Neutrophil (primary cell): ENCODE data around the gene GLE1.

Experiments
- H3K27ac ChIP-seq: fragments of 200-600 bp; sonication (generic); 2 replicates; pipeline ENCODE4 v1.5.1; 2016; ENCODE audit warnings: mild to moderate bottlenecking, moderate library complexity
- H3K27me3 ChIP-seq: fragments of 200-600 bp; sonication (generic); 2 replicates; pipeline ENCODE4 v1.6.0; 2016; ENCODE audit warnings: mild to moderate bottlenecking
- H3K36me3 ChIP-seq: fragments of 200-600 bp; sonication (generic); 2 replicates; pipeline ENCODE4 v1.5.1; 2017
- H3K4me1 ChIP-seq, 2 experiments: fragments of 200-600 bp in 1 of 2; sonication (generic) in 1 of 2; 1 replicate in 1 of 2; 2 replicates in 1 of 2; pipeline versions ENCODE4 v1.5.1 to v1.6.1; 2013 to 2016; ENCODE audit warnings: low read depth in 1 of 2, low read length in 1 of 2, mild to moderate bottlenecking in 1 of 2, moderate library complexity in 1 of 2; ENCODE audit not compliant: control insufficient read depth in 1 of 2, insufficient read depth in 1 of 2
- H3K4me3 ChIP-seq, 2 experiments: fragments of 200-600 bp in 1 of 2; sonication (generic) in 1 of 2; 1 replicate in 1 of 2; 2 replicates in 1 of 2; pipeline ENCODE4 v1.5.1; 2013 to 2016; ENCODE audit warnings: low read depth in 1 of 2, low read length in 1 of 2, mild to moderate bottlenecking in 1 of 2, moderate library complexity in 1 of 2
- H3K9me3 ChIP-seq: fragments of 200-600 bp; sonication (generic); 2 replicates; pipeline ENCODE4 v1.5.1; 2016
- TF ChIP-seq, protein P1 (sequence below): fragments of 200-600 bp; sonication (generic); IDR thresholded peaks from 2 replicates; pipeline ENCODE4 v1.5.1; 2016; ENCODE audit warnings: antibody characterized with exemption

GLE1 gene

DNA sequence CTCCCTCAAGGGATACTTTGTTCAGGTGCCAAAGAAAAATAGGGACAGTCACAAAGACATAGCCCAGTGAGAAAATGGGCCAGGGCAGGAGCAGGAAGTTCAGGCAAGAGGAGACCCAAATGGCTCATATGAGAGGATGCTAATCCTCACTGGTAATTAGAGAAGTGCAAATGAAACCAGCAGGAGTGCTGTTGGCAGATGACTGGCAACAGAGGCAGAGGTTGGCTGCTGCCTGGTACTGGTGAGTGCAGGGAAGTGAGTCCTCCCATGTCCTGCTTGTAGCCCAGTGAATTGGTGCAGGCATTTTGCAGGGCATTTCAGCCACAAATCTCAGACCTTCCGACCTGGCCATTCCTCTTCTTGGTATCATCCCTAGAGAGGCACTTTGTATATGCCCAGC lies 25.3 kb upstream of the GLE1 start:
- no peak overlapping the region for H3K4me3 ChIP-seq
- TF ChIP-seq, protein P1, sequence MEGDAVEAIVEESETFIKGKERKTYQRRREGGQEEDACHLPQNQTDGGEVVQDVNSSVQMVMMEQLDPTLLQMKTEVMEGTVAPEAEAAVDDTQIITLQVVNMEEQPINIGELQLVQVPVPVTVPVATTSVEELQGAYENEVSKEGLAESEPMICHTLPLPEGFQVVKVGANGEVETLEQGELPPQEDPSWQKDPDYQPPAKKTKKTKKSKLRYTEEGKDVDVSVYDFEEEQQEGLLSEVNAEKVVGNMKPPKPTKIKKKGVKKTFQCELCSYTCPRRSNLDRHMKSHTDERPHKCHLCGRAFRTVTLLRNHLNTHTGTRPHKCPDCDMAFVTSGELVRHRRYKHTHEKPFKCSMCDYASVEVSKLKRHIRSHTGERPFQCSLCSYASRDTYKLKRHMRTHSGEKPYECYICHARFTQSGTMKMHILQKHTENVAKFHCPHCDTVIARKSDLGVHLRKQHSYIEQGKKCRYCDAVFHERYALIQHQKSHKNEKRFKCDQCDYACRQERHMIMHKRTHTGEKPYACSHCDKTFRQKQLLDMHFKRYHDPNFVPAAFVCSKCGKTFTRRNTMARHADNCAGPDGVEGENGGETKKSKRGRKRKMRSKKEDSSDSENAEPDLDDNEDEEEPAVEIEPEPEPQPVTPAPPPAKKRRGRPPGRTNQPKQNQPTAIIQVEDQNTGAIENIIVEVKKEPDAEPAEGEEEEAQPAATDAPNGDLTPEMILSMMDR, result no peak
- H3K4me1 ChIP-seq, result no peaks in the 10 kb centered on the region
- H3K9me3 ChIP-seq, result no peaks in the 10 kb centered on the region
- peaks cover 84% of the 10 kb centered on the region for H3K36me3 ChIP-seq
- H3K27ac ChIP-seq, result no peak overlapping the region
- no peaks in the 10 kb centered on the region for H3K27me3 ChIP-seq

DNA sequence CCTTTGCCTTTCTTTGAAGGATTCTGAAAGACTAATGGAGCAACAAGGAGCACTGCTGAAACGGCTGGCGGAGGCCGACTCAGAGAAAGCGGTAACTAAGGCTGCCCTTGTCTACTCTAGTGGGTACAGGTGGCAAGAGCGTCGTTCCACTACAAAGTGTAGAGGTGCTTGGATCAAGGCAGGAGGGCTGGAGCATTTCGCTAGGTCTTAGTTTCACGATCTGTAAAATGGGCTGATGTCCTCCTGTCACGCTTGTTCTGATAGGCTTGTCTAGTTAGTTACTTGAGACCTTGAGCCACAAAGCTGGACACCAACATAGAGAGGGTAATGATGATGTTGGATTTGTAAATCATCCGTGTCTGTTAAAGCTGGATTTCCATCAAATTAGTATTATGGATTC lies 23.0 kb upstream of the GLE1 start:
- Histone ChIP-seq H3K4me3 (no peak overlapping the region), H3K9me3 (no peaks in the 10 kb centered on the region), H3K36me3 (peaks cover 88% of the 10 kb centered on the region), H3K4me1 (no peaks in the 10 kb centered on the region), H3K27ac (no peak overlapping the region), H3K27me3 (no peaks in the 10 kb centered on the region)
- TF ChIP-seq, protein P1, result no peak

DNA sequence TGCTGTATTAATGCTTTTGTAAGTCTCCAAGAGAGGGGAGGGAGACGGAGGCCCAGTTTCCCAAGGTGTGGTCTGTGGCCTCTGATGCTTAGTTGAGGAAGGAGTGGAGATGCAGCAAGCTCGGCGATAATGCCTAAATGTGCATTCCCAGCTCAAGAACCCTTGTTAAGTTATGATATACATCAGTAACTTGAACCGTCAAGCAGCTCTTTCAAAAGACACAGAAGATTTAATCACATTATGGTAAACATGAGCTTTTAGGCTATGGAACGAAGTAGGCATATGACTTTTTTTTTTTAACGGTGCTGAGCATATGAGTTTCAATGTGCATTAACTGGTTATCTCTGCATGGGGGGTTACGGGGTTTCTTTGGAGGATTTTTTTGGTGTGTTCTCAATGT lies 22.3 kb upstream of the GLE1 start:
- Histone ChIP-seq H3K4me3 (no peak overlapping the region), H3K9me3 (no peaks in the 10 kb centered on the region), H3K27ac (no peak overlapping the region), H3K36me3 (peaks cover 95% of the 10 kb centered on the region), H3K27me3 (no peaks in the 10 kb centered on the region), H3K4me1 (no peaks in the 10 kb centered on the region)
- TF ChIP-seq, protein P1, result no peak

DNA sequence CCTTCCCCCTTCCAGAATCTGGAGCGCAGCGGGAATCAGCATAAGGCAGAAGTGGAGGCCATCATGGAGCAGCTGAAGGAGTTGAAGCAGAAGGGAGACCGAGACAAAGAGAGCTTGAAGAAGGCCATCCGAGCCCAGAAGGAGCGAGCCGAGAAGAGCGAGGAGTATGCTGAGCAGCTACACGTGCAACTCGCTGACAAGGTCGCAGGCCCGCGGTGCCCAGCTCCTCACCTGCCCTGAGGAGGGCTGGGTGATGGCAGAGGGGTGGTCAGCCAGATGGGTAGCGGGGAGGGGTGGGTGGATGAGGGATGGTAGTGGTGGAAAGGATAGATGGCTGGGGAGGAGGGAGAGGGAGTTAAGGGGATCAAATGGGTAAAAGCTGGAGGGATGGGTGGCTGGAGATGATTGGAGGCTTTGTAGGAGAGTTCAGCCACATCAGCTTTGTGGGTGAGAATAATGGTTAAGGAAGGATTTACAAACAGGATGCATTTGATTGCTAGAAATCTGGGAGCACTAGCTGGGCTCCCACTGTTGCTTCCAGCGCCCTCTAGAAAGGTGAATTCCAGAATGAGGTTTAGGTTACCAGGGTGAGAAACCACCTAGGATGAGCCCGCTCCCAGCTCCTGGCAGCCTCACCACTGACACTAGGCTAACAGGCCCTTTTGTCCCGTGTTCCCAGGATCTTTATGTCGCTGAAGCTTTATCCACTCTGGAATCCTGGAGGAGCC lies 19.7 kb upstream of the GLE1 start:
- Histone ChIP-seq H3K27me3 (no peaks in the 10 kb centered on the region), H3K27ac (no peak overlapping the region), H3K9me3 (no peaks in the 10 kb centered on the region), H3K36me3 (peaks cover 96% of the 10 kb centered on the region), H3K4me3 (no peak overlapping the region), H3K4me1 (no peaks in the 10 kb centered on the region)
- TF ChIP-seq, protein P1, result no peak

DNA sequence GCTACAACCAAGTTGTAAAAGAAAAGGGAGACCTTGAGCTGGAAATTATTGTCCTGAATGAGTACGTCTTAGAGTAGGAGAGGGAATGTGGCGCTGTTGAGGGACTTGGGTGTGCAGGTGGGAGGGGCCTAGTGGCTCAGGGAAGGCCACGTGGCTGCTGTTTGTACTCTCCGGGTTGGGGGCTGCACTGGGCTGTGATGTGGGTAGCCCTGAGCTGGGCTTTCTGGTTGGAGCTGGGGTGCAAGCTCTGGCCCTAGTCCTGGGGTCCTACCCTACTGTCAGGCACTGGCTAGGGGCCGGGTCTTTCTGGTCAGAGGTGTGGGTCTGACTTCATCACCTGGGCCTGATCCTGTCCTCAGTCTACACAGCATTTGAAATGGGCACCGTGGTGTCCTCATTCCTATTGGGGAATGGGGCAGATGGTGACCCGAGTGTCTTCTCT lies 19.1 kb upstream of the GLE1 start:
- Histone ChIP-seq H3K9me3 (no peaks in the 10 kb centered on the region), H3K27ac (no peak overlapping the region), H3K4me1 (no peaks in the 10 kb centered on the region), H3K4me3 (no peak overlapping the region), H3K27me3 (no peaks in the 10 kb centered on the region), H3K36me3 (peaks cover 96% of the 10 kb centered on the region)
- TF ChIP-seq, protein P1, result no peak
